GM19240 (cell line): ENCODE results near the gene AFF2.

Experiments used
- DNase-seq: peaks from one replicate; pipeline ENCODE4 v3.0.0; 2011; ENCODE audit warnings: low spot score; ENCODE audit not compliant: insufficient read length

AFF2 gene

GRCh38 chrX:149003863-149004660 is 503.6 kb downstream of the AFF2 start:
- no peak for DNase-seq

- no peak for DNase-seq
Measured at GRCh38 chrX:149004936-149005335, 504.5 kb downstream of the AFF2 start.

GRCh38 chrX:149006235-149006634 is 505.8 kb downstream of the AFF2 start:
- DNase-seq, result no peak

GRCh38 chrX:149007423-149007822 is 507.0 kb downstream of the AFF2 start:
- no peak for DNase-seq

- no peak for DNase-seq
Measured at GRCh38 chrX:149010013-149010852, 509.8 kb downstream of the AFF2 start.

- no peak for DNase-seq
Measured at GRCh38 chrX:149010853-149011224, 510.4 kb downstream of the AFF2 start.

- no peak for DNase-seq
Measured at GRCh38 chrX:149013081-149013480, 512.7 kb downstream of the AFF2 start.

GRCh38 chrX:149021159-149021558 is 520.7 kb downstream of the AFF2 start:
- DNase-seq, result no peak

- no peak for DNase-seq
Measured at GRCh38 chrX:149022485-149022884, 522.1 kb downstream of the AFF2 start.

GRCh38 chrX:149032449-149032848 is 532.0 kb downstream of the AFF2 start:
- no peak for DNase-seq

- DNase-seq, result no peak
Measured at GRCh38 chrX:149036086-149036485, 535.7 kb downstream of the AFF2 start.

GRCh38 chrX:149037281-149037870 is 537.0 kb downstream of the AFF2 start:
- no peak for DNase-seq

- no peak for DNase-seq
Measured at GRCh38 chrX:149039057-149039456, 538.6 kb downstream of the AFF2 start.

GRCh38 chrX:149040873-149041535 is 540.6 kb downstream of the AFF2 start:
- no peak for DNase-seq

- DNase-seq, result no peak
Measured at GRCh38 chrX:149043401-149043800, 543.0 kb downstream of the AFF2 start.

- DNase-seq, result no peak
Measured at GRCh38 chrX:149044471-149044870, 544.1 kb downstream of the AFF2 start.

GRCh38 chrX:149045645-149046210 is 545.3 kb downstream of the AFF2 start:
- no peak for DNase-seq
